ENCODE measurements around the gene CNN1. TPM values are rescaled to one million over a fixed set of nuclear protein-coding genes. Genes with fewer than 3 reads are reported as not detected.

The CNN1 gene
- total RNA-seq, 1 experiment from 2014 or later, result 0.98 TPM

GRCh38 chr19:11507370-11508078 lies 31.1 kb upstream of the CNN1 start:
- TF ChIP-seq POLR2AphosphoS5 (IDR thresholded peaks at IDR 0.05; ENCODE audit: low read depth, low read length) (no peak), REST (IDR thresholded peaks at IDR 0.05; ENCODE audit: insufficient read depth in 1 of 2, low read depth in 2 of 2, low read length in 1 of 2) (no peak), SIN3A (IDR thresholded peaks at IDR 0.05; ENCODE audit: borderline replicate concordance, insufficient read depth, low read depth, low read length) (no peak), TCF7L2 (IDR thresholded peaks at IDR 0.05; ENCODE audit: low read depth, low read length) (no peak), CTCF (IDR thresholded peaks at IDR 0.05) (no peak)
- ChIA-PET POLR2A (no interaction called here), CTCF (no interaction called here)
- Histone ChIP-seq H3K9me3 (ENCODE audit: control insufficient read depth, insufficient read depth, low read depth, low read length) (no peaks in the 10 kb centered on the region), H3K27me3 (ENCODE audit: control insufficient read depth, insufficient read depth, low read length) (no peaks in the 10 kb centered on the region), H3K4me3 (ENCODE audit: low read depth in 2 of 2, low read length in 2 of 2) (no peak overlapping the region), H3K4me1 (ENCODE audit: control insufficient read depth, insufficient read depth, low read length) (peaks cover 3% of the 10 kb centered on the region; the same call in 1 of the 2 replicates), H3K27ac (ENCODE audit: low read length) (no peak overlapping the region), H3K36me3 (ENCODE audit: control insufficient read depth, insufficient read depth, low read length) (no peaks in the 10 kb centered on the region)
- no TSS peak for BruUV-seq (replicated peaks)
- in situ Hi-C loops (cut with HindIII; ENCODE audit: low pct_unique_long_range_greater_than_20kb, low sequenced_read_pairs), result no loop called here
- no peak for DNase-seq (ENCODE audit: low read depth, low spot score)
- intact Hi-C loops (cut with micrococcal nuclease; ENCODE audit: unreplicated experiment), result no loop called here
- ATAC-seq, result no peak

GRCh38 chr19:11510444-11510843 lies 28.2 kb upstream of the CNN1 start:
- BruUV-seq (replicated peaks), result no TSS peak
- H3K4me3 ChIP-seq (ENCODE audit: low read depth in 2 of 2, low read length in 2 of 2), result no peak overlapping the region
- intact Hi-C loops (cut with micrococcal nuclease; ENCODE audit: unreplicated experiment), result no loop called here
- ATAC-seq (no peak), DNase-seq (ENCODE audit: low read depth, low spot score) (no peak)
- CTCF ChIA-PET, result no interaction called here
- no peaks in the 10 kb centered on the region for H3K9me3 ChIP-seq (ENCODE audit: control insufficient read depth, insufficient read depth, low read depth, low read length)
- no peaks in the 10 kb centered on the region for H3K36me3 ChIP-seq (ENCODE audit: control insufficient read depth, insufficient read depth, low read length)
- no peak overlapping the region for H3K27ac ChIP-seq (ENCODE audit: low read length)
- H3K4me1 ChIP-seq (ENCODE audit: control insufficient read depth, insufficient read depth, low read length), result no peaks in the 10 kb centered on the region
- TF ChIP-seq TCF7L2 (IDR thresholded peaks at IDR 0.05; ENCODE audit: low read depth, low read length), result no peak
- TF ChIP-seq REST (IDR thresholded peaks at IDR 0.05; ENCODE audit: insufficient read depth in 1 of 2, low read depth in 2 of 2, low read length in 1 of 2), result no peak
- TF ChIP-seq SIN3A (IDR thresholded peaks at IDR 0.05; ENCODE audit: borderline replicate concordance, insufficient read depth, low read depth, low read length), result no peak
- no peak for TF ChIP-seq CTCF (IDR thresholded peaks at IDR 0.05)
- TF ChIP-seq POLR2AphosphoS5 (IDR thresholded peaks at IDR 0.05; ENCODE audit: low read depth, low read length), result no peak
- no peaks in the 10 kb centered on the region for H3K27me3 ChIP-seq (ENCODE audit: control insufficient read depth, insufficient read depth, low read length)
- POLR2A ChIA-PET, result no interaction called here
- in situ Hi-C loops (cut with HindIII; ENCODE audit: low pct_unique_long_range_greater_than_20kb, low sequenced_read_pairs), result no loop called here

Data from Panc1 (cell line).